NCI-H2196 (cell line): Measurements from ENCODE around the gene SYNGAP1.
A peak's percentile ranks its signal among the peaks of the same experiment; 100 is the strongest.

Source experiments
- DNase-seq: peaks from one replicate; lab custom pipeline; 2025; ENCODE audit not compliant: unreplicated experiment; lab: John Stamatoyannopoulos, UW

The SYNGAP1 gene

GRCh38 chr6:33420491-33421343 lies 852 bp downstream of the SYNGAP1 start:
- peak; percentile 15 for DNase-seq

GRCh38 chr6:33421344-33421643 lies 1.4 kb downstream of the SYNGAP1 start:
- no peak for DNase-seq

GRCh38 chr6:33423777-33424176 lies 3.9 kb downstream of the SYNGAP1 start:
- DNase-seq = no peak

- no peak for DNase-seq
Measured at GRCh38 chr6:33424855-33425667, 5.2 kb downstream of the SYNGAP1 start.

- DNase-seq = peak; percentile 81
Measured at GRCh38 chr6:33425668-33426577, 6.1 kb downstream of the SYNGAP1 start.

GRCh38 chr6:33426590-33427511 lies 7.0 kb downstream of the SYNGAP1 start:
- no peak for DNase-seq

GRCh38 chr6:33427585-33428223 lies 7.8 kb downstream of the SYNGAP1 start:
- DNase-seq = peak; percentile 65

GRCh38 chr6:33428224-33428965 lies 8.5 kb downstream of the SYNGAP1 start:
- peak; percentile 26 for DNase-seq

- no peak for DNase-seq
Measured at GRCh38 chr6:33428966-33429749, 9.3 kb downstream of the SYNGAP1 start.

- DNase-seq = no peak
Measured at GRCh38 chr6:33429750-33430052, 9.8 kb downstream of the SYNGAP1 start.

GRCh38 chr6:33430334-33430733 lies 10.5 kb downstream of the SYNGAP1 start:
- no peak for DNase-seq

- peak; percentile 73 for DNase-seq
Measured at GRCh38 chr6:33430991-33431879, 11.4 kb downstream of the SYNGAP1 start.

GRCh38 chr6:33431880-33432541 lies 12.1 kb downstream of the SYNGAP1 start:
- no peak for DNase-seq

GRCh38 chr6:33432546-33432945 lies 12.7 kb downstream of the SYNGAP1 start:
- DNase-seq = no peak

- no peak for DNase-seq
Measured at GRCh38 chr6:33433001-33433543, 13.2 kb downstream of the SYNGAP1 start.

GRCh38 chr6:33433544-33434191 lies 13.8 kb downstream of the SYNGAP1 start:
- DNase-seq = no peak
